Stromal cell of bone marrow (primary cell): ENCODE measurements around the gene KAT2A.

Experiments
- DNase-seq: peaks from one replicate; pipeline ENCODE4 v3.0.0-alpha.2; 2012; ENCODE audit warnings: low read depth

Gene KAT2A

DNA sequence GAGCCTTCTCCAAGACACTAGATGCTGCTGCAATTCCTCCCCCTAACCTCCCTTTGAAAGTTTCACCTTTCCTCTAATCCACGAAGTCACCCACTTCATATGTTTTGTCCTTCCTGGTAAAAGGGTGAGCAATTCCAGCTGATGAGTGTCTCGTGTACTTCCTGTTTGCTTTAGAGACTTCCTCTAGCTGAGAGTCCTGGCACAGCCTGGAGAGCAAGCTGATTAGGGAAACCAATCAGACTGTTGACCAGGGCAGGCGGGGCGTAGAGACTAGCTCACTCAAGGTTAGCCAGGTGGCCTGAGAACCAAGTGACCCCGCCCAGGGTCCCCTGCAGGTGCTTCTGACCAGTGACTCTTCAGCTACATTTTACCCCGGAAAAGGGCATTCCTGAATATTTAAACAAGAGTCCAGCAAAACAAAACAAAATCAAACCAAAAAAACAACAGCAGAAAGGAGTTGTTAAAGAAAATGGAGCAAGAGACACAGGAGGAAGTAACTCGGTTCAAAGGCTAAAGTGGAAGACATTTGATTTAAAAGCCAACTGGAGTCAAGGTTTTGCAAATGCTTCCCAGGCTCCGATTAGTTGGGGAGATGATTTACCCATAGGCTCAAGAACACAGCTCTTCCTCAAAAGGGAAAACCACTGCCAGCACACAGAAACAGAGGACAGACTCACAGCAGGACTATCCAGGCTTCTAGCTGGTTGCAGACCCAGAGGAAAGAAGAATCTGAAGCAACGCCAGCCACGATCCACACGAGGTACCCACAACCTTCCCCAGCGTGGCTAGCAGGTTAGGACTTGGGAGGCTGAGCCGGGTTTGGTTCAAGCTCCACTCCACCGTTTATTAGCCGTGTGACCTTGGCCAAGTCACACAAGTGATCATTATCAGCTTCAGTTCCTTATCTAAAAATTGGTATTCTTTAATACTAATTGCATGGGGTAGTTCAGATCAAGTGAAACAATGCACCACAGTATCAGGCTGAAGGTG is 14.8 kb upstream of the KAT2A start:
- DNase-seq, result no peak

GRCh38 chr17:42135151-42135550 is 14.0 kb upstream of the KAT2A start:
- DNase-seq, result no peak

DNA sequence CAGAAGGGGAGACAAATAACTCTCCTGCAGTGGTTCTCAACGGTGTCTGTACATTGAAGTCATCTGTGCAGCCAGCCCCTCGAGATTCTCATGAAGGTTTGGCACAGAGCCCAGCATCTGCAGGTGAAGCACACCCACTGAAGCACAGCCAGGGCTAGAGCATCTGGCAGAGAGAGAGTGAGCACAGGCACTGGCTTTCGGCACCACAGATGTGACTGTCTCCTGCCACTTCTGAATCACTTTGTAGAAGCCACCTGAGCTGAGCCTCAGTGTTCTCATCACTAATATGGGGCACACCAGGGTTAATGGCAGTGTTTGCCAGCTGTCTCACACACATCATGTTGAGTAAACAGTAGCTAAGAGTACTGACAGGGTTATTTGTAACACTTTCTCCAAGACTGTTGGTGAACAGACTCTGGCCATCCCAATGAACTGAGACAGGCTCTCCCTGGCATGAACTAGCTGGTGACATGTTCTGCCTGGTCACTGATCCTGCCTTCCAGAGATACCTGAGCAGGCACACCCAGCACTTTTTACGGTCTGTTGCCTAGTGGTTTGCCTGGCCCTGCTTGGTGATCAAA is 12.4 kb upstream of the KAT2A start:
- no peak for DNase-seq

GRCh38 chr17:42132941-42133340 is 11.8 kb upstream of the KAT2A start:
- DNase-seq, result peak; percentile 79

DNA sequence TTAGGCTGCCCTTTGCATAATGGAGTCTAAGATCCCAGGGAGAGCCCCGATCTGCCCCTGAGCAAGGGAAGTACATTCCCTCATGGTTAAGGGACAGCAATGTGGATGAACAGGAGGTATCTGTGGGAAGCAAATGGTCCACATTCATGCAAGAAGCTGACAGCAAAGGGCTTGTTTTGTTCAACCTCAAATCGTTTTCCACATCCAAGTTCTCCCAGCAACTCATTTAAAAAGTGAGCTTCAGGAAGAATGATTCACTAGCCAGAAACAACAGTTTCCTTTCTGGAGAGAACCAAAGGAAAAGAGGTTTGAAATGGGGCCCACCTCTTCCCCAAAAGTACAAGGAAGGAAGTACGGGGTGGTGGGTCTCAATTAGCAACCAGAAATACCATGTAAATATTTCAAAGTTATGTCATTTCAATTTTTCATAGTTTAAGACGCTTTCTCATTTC is 10.8 kb upstream of the KAT2A start:
- no peak for DNase-seq

GRCh38 chr17:42131232-42131631 is 10.1 kb upstream of the KAT2A start:
- DNase-seq, result no peak

DNA sequence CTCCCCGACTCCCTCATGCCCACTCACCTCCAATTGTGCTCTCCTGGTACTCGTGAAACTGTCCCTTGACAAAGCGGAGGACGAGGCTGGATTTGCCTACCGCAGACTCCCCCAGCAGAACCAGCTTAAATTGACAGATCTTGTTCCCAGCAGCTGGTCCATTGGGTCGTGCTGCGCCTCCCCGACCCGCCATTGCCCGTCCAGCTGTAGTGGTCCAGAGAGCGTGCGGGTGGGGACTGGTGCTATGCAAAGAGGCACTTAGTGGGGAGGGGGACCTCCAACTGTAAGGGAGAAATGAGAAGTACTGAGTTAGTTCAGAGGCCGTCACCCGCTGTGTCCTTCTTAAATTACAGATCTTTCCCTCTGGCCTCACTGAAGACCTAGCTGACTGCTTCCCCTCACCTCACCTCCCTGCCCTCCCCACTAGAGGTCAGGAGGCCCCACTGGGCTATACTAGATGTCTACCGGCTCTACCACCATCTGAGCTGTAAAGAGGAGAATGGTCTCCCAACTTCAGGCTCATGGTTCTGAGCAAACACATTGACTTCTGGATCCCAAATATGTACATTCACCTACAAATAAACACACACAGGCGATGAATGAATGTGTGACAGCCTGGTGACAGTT is 9.3 kb upstream of the KAT2A start:
- no peak for DNase-seq

GRCh38 chr17:42129109-42129837 is 8.1 kb upstream of the KAT2A start:
- no peak for DNase-seq

GRCh38 chr17:42127414-42127813 is 6.2 kb upstream of the KAT2A start:
- no peak for DNase-seq

- DNase-seq, result no peak
Observed at GRCh38 chr17:42126836-42127235, 5.7 kb upstream of the KAT2A start.

DNA sequence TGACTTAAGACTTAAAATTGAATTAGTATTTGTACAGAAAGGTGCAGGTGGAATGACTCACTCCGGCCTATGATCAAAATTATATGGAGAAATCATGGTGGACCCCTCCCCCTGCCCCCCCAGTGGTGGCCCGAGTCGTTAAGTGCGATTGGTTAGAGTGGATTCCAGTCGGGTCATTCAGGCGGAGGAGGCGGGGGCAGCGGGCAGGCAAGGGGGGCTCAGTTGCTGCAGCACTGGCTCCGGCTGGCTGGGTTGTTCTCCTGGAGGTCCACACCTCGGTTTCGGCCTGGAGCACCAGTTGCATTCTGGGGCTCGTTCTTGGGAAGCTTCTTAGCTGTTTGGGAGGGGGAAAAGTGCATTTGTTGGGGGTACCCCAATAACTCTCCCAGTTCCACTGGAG is 4.4 kb upstream of the KAT2A start:
- no peak for DNase-seq

DNA sequence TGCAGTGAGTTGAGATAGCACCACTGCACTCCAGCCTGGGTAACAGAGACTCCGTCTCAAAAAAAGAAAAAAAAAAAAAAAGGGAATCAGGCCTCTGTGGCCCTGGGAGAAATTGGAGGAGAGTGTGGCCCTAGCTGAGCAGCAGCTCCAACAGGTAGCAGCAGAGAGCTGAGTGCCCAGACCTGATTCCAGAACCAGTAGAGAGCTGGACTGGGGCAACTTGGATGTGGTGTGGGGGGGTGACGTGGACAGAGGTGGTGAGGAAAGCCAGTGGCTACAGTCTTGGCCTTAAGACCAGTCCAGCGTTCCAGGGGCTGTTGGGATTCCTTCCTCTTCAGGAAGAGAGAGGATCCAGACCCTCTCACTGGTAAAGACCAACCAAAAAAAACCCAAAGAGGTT is 3.1 kb upstream of the KAT2A start:
- DNase-seq, result no peak

DNA sequence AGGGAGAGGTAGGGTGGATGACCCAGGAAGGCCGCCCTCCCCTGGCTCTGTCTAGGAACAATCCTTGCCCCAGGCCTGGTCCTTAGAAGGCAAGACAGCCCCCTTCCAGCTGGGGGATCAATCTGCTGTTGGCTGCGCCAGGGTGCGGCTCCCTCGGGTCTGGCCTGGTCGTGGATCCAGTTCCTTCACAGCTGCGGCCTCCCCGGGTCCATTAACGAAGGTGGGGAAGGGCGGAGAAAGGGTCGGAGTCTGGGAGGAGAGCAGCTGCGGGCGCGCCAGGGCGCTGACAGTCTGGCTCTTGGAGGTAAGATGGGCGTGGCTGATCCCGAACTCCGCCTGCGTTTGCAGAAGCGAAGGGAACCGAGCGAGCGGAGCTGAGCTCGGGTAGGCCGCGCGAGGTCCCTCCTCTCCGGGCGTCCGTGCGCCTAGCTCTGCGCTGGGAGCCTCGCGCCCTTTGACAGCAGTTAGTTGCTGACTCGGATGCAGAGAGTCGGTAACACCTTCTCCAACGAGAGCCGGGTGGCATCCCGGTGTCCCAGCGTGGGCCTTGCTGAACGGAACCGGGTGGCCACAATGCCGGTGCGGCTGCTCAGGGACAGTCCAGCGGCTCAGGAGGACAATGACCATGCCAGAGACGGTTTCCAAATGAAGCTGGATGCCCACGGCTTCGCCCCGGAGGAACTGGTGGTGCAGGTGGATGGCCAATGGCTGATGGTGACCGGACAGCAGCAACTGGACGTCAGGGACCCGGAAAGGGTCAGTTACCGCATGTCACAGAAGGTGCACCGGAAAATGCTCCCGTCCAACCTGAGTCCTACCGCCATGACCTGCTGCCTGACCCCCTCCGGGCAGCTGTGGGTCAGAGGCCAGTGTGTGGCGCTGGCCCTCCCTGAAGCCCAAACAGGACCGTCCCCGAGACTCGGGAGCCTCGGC is 1.5 kb upstream of the KAT2A start, which contains the start of gene HSPB9:
HSPB9 (plus strand) TSS at position 434 of the 933 bp plus-strand sequence; CDS start at position 481, 47 bp downstream.
- no peak for DNase-seq

DNA sequence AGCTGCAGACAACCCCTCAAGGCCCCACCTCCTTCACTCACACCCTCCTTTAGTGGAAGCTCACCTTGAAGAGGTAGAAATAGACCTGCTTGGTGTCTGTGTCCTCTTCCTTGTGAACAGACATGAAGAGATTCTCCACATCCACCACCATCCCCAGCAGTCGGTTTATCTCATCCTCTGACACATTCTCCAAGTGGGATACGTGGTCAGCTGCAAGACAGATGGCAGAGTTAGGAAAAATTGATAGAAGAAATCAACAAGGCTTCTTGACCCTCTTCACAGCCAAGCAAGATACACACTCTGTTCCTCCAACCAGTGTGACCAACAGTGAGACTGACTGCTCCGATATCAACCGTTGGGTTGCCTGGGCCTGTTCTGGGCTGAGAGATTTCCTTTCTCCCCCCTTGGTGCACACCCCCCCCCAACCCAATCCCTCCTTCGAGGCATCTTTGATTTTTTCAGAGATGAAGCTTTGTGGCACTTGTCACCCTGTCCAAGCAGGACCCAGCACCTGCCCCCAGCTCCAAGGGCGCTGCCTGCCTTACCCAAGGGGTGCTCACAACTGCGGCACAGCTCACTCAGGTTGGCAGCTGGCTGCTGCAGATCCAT is 902 bp downstream of the KAT2A start:
- no peak for DNase-seq

DNA sequence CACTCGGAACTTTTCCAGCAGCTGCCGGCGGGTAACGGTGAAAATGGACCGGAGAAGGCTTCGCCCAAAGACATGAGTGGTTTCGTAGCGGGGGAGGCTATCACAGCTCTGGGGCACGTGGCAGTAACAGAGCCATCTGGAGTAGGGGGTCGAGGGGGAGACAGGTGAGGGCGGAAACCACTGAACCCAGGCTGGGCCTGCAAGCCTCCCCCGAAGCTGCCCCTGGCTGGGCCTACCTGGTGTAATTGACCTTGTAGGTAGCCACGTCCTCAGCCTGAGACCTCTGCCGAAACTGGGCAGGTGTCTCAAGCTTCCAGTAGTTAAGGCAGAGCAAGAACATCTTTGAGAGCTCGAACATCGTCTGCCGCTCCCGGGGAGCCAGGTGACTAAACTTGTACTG is 1.9 kb downstream of the KAT2A start:
- no peak for DNase-seq

DNA sequence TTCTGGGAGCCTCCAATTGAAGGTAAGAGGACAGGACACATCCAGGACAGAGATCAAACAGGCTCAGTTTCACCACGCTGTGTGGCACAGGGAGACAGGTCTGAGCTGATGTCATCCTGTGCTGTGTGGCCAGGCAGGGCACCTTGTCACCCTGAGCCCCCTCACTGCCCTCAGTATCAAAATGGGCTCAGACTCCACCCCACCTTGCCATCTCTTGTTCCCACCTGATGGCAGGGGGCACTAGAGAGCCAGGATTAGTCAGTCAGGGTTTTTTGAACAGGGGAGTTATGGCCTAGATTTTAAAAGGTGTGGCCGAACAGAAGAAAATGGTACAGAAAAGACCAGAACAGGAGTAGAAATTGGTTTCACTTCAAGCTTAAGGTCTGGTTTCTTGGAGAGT is 2.6 kb downstream of the KAT2A start:
- no peak for DNase-seq

- no peak for DNase-seq
Observed at GRCh38 chr17:42118126-42118510, 3.0 kb downstream of the KAT2A start.

GRCh38 chr17:42117397-42118125 is 3.6 kb downstream of the KAT2A start:
- no peak for DNase-seq

DNA sequence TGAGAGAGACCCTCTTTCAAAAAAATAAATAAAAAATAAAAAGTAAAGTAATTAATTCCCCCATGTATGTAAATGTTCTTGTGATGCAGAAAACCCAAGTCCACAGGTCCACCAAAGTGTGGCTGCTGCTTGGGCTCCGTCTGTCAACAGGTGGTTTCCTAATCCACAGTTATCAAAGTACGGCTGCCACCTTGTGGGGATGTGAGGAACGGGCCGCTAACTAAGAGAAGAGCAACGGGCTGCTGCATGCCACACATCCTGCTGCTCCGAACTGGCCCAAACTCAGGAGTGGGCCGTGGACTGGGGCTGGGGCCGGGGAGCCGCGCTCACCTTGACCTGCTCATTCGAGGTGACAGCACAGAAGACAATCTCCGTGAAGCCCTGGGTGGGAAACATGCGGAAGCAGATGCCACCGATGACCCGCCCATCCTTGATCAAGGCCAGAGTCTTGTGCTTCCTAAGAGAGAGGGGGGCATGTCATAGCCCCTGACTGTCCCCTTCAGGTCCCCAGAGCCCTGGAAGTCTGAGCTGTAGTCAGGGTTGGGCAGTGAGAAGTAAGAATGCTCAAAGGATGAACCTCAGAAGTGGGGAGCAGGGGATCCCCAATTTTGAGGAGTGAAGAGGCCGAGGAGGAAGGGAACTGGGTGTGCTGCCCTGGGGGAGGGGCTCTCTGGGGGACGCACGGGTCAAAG is 4.3 kb downstream of the KAT2A start:
- peak; percentile 60 for DNase-seq
